Globus pallidus (tissue), 1 donor: ENCODE measurements around the gene ARHGAP42.

Source experiments
- DNase-seq: peaks from one replicate; pipeline ENCODE4 v3.0.0-alpha.2; 2015; ENCODE audit warnings: low spot score

ARHGAP42 gene

GRCh38 chr11:100800202-100800601 is 113.1 kb downstream of the ARHGAP42 start:
- no peak for DNase-seq

GRCh38 chr11:100801225-100801999 is 114.3 kb downstream of the ARHGAP42 start:
- DNase-seq = no peak

DNA sequence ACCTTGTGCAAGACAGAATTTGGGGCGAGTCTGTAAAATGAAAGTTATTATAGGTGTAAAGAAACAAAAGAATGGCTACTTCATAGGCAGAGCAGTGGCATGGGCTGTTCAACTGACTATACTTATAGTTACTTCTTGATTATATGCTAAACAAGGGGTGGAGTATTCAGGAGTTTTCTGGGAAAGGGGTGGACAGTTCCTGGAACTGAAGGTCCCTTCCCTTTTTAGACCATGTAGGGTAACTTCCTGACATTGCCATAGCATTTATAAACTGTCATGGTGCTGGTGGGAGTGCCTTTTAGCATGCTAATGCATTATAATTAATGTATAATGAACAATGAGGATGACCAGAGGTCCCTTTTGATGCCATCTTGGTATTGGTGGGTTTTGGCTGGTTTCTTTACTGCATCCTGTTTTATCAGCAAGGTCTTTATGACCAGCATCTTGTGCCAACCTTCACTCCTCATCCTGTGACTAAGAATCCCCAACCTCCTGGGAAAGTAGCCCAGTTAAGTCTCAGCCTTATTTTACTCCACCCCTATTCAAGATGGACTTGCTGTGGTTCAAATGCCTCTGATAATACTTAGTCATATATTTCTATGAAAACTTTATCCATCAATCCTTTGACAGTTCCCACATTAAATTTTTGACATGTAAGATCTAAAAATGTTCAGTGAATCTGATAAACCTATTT is 118.6 kb downstream of the ARHGAP42 start:
- no peak for DNase-seq

- no peak for DNase-seq
These were observed 119.2 kb downstream of the ARHGAP42 start for GRCh38 chr11:100806296-100806695.

GRCh38 chr11:100808904-100809491 is 121.9 kb downstream of the ARHGAP42 start:
- DNase-seq = no peak

- no peak for DNase-seq
These were observed 123.1 kb downstream of the ARHGAP42 start for GRCh38 chr11:100810146-100810545.

DNA sequence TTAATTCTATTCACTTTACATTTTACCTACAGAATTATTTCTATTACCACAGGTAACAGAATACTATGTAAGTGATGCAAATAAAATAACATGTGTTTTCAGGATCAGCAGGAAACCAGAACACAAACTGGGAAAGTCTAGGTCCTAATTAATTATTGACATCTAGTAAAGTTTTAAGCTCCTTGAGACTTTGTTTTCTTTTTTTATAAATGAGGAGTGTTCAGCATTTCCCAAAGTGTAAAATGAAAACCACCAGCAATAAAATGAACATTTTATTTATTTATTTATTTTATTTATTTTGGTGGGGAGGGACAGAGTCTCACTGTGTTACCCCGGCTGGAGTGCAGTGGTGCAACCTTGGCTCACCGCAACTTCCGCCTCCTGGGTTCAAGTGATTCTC is 123.6 kb downstream of the ARHGAP42 start:
- no peak for DNase-seq

- no peak for DNase-seq
These were observed 125.4 kb downstream of the ARHGAP42 start for GRCh38 chr11:100812517-100812916.

- no peak for DNase-seq
These were observed 128.8 kb downstream of the ARHGAP42 start for GRCh38 chr11:100815787-100816330.

GRCh38 chr11:100816823-100817222 is 129.7 kb downstream of the ARHGAP42 start:
- no peak for DNase-seq

DNA sequence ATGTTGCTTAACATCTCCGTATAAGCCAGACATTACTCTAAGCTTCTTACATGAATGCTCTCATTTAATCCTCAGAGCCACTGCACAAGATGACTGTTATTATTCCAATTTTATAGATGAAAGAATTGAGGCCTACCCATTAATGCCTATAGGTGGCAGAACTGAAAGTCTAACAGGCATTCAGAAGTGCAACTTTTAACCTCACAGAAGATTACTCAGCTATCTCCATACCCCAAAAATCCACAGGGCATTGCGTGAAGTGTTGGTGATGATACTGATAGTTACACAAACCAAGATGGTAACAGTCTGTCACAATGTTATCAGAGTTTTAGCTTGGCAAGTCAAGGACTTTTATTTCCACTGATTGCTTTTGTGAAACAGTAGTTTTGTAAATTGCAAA is 130.5 kb downstream of the ARHGAP42 start:
- DNase-seq = no peak

- DNase-seq = no peak
These were observed 133.5 kb downstream of the ARHGAP42 start for GRCh38 chr11:100820621-100821020.

DNA sequence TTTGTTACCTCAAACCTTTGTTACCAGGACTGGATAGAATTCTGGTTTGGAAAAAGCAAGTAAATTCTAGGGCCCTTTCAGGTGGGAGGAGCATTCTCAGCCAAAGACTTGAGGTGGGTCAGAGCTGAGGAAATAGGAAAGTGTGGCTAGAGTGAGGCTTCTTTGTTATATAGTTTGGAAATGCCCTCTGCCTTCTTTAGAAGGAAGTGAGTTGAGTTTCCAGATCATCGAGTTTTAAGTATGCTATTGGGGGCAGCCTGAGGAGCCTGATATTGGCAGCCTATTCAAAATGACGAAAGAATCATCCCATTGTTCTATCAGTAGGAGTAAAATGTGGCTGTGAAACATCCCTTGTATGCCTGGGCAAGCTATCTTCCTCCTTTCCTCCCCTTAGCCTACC is 134.1 kb downstream of the ARHGAP42 start:
- peak; percentile 26 for DNase-seq

- DNase-seq = no peak
These were observed 136.3 kb downstream of the ARHGAP42 start for GRCh38 chr11:100823360-100823759.

- no peak for DNase-seq
These were observed 137.1 kb downstream of the ARHGAP42 start for GRCh38 chr11:100824041-100824809.

- no peak for DNase-seq
These were observed 138.5 kb downstream of the ARHGAP42 start for GRCh38 chr11:100825626-100826025.

GRCh38 chr11:100827934-100828661 is 141.0 kb downstream of the ARHGAP42 start:
- no peak for DNase-seq

- DNase-seq = no peak
These were observed 143.2 kb downstream of the ARHGAP42 start for GRCh38 chr11:100830274-100830673.

DNA sequence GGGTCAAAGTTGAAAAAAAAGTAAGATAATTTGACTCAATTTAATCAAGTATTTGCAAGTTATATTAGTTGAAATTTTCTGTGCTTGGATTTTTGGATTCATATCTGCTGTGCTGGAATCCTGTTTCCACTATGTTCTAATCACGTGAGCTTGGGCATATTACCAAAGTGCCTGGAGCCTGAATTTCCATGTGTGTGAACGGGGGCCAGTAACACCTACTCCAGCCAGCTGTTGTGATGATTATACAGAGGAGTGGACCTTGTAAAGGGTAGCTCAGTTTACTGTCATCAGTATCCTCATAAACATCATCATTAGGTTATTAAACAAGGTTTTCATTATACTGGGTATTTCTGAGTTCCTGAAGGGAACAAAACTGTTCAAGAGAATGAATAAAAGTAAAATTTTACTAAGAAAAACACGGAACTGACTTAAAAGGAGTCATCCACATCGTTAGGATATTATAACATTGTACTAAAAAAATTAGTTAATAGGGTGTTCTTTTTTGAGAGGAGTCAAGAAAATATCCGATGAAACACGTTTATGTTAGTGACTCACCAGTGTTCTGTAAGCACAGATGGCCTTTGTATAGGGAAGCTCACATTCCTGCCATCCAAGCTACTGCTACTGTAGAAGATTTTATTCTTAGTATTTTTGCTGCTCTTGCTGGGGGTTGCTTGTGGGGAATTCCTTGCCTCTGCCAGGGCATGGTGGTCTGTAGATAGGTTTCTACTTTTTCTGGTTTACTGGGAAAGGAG is 144.1 kb downstream of the ARHGAP42 start:
- DNase-seq = no peak

- no peak for DNase-seq
These were observed 144.9 kb downstream of the ARHGAP42 start for GRCh38 chr11:100831929-100832494.
